ENCODE data around the gene CCHCR1.

CCHCR1 gene

GRCh38 chr6:31120151-31120915 lies 37.3 kb downstream of the CCHCR1 start, which contains the start of gene CDSN:
Gene CDSN, minus strand, starts transcription at chr6:31120446. Its CDS starts 27 bp downstream, at chr6:31120419.
- no peak within 1 kb of the TSS for H3K4ac ChIP-seq (ENCODE audit: low read depth, low read length)
- peaks cover 1% of the 10 kb centered on the region for H3K9me3 ChIP-seq (ENCODE audit: insufficient read depth, low read depth, low read length)
- no peak within 1 kb of the TSS for H4K12ac ChIP-seq (ENCODE audit: low read depth, low read length)
- no peak within 1 kb of the TSS for H2BK120ac ChIP-seq (ENCODE audit: insufficient read depth, low read length, poor library complexity)
- H3K4me1 ChIP-seq (ENCODE audit: control insufficient read depth in 1 of 2, insufficient read depth in 2 of 2, low read length in 2 of 2) = peaks cover 0 to 2% of the 10 kb centered on the region in 2 experiments
- WGBS (ENCODE audit: extremely low coverage, insufficient coverage, insufficient read length) = no CpG with 5 or more reads among the region's 26 CpGs
- H2AFZ ChIP-seq (ENCODE audit: insufficient read depth, low read length, poor library complexity) = no peak within 1 kb of the TSS
- no peak within 1 kb of the TSS for H4K8ac ChIP-seq (ENCODE audit: low read depth, low read length)
- no peak within 1 kb of the TSS for H3K4me2 ChIP-seq (ENCODE audit: low read length)
- no peak within 1 kb of the TSS for H3K18ac ChIP-seq (ENCODE audit: low read length)
- no peak within 1 kb of the TSS for H2BK5ac ChIP-seq (ENCODE audit: low read depth, low read length, poor library complexity)
- H3K79me2 ChIP-seq (ENCODE audit: control insufficient read depth, insufficient read depth, low read length, poor library complexity) = no peaks in the 10 kb centered on the region
- H2BK12ac ChIP-seq (ENCODE audit: low read length) = no peak within 1 kb of the TSS
- H3K27ac ChIP-seq (ENCODE audit: low read depth, low read length) = no peak within 1 kb of the TSS
- no peaks in the 10 kb centered on the region for H3K36me3 ChIP-seq (ENCODE audit: control insufficient read depth in 1 of 2, insufficient read depth in 2 of 2, low read length in 2 of 2)
- H3K27me3 ChIP-seq (ENCODE audit: insufficient read depth, low read length) = no peaks in the 10 kb centered on the region
- H3K14ac ChIP-seq (ENCODE audit: low read length) = no peak within 1 kb of the TSS
- H3K23ac ChIP-seq (ENCODE audit: low read length) = no peak within 1 kb of the TSS
- H2AK5ac ChIP-seq (ENCODE audit: low read length) = no peak within 1 kb of the TSS
- H4K91ac ChIP-seq (ENCODE audit: low read depth, low read length) = no peak within 1 kb of the TSS
- no peak for DNase-seq
- no peak within 1 kb of the TSS for H3K9ac ChIP-seq (ENCODE audit: low read length)
- H3K4me3 ChIP-seq (ENCODE audit: low read depth, low read length) = no peak within 1 kb of the TSS
- no peaks in the 10 kb centered on the region for H3K79me1 ChIP-seq (ENCODE audit: low read length)

GRCh38 chr6:31118178-31118577 lies 39.4 kb downstream of the CCHCR1 start:
- no peak overlapping the region for H3K4ac ChIP-seq (ENCODE audit: low read depth, low read length)

DNA sequence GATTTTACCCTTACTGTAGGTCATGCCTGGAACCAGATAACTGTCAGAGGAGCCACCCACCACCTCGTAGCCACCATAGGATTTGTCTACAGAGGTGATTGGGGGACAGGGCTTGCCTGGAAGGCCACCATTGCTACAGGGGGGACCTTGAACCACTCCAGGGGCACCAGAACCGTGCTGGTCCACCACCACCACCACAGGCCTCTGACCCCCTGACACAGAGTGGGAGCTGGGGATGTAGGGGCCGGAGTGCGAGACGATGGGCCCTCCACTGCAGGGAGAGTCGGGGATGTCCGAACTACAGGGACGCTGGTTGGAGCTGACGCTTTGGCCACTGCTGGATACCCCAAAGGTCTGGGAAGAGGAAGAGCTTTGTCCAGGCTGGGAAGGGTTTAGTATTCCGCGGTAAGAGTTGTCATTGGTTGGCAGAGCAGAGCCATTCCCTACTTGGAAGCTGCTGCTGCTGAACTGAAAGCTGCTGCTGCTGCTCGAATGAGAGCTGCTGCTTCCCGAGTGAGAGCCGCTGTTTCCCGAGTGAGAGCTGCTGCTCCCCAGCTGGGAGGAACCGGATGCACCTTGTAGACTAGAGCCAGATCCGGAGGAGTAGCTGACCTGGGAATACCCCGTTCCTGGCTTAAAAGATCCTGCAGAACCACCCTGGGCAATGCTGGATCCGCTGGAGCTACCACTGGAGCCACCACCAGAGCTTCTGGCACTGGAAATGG lies 40.8 kb downstream of the CCHCR1 start:
- no peak overlapping the region for H3K4me2 ChIP-seq (ENCODE audit: low read length)
- no peak overlapping the region for H3K14ac ChIP-seq (ENCODE audit: low read length)
- no peak overlapping the region for H3K4me3 ChIP-seq (ENCODE audit: low read depth, low read length)
- H2AK5ac ChIP-seq (ENCODE audit: low read length) = no peak overlapping the region
- no peaks in the 10 kb centered on the region for H3K27me3 ChIP-seq (ENCODE audit: insufficient read depth, low read length)
- H3K27ac ChIP-seq (ENCODE audit: low read depth, low read length) = no peak overlapping the region
- no peak overlapping the region for H4K12ac ChIP-seq (ENCODE audit: low read depth, low read length)
- H3K4ac ChIP-seq (ENCODE audit: low read depth, low read length) = no peak overlapping the region
- no peak overlapping the region for H2BK12ac ChIP-seq (ENCODE audit: low read length)
- no peak overlapping the region for H2BK120ac ChIP-seq (ENCODE audit: insufficient read depth, low read length, poor library complexity)
- no peaks in the 10 kb centered on the region for H3K79me1 ChIP-seq (ENCODE audit: low read length)
- H3K4me1 ChIP-seq (ENCODE audit: control insufficient read depth in 1 of 2, insufficient read depth in 2 of 2, low read length in 2 of 2) = peaks cover 9 to 14% of the 10 kb centered on the region in 2 experiments
- no peak overlapping the region for H4K8ac ChIP-seq (ENCODE audit: low read depth, low read length)
- H3K23ac ChIP-seq (ENCODE audit: low read length) = no peak overlapping the region
- H3K9ac ChIP-seq (ENCODE audit: low read length) = no peak overlapping the region
- H3K18ac ChIP-seq (ENCODE audit: low read length) = no peak overlapping the region
- no peaks in the 10 kb centered on the region for H3K36me3 ChIP-seq (ENCODE audit: control insufficient read depth in 1 of 2, insufficient read depth in 2 of 2, low read length in 2 of 2)
- WGBS (ENCODE audit: extremely low coverage, insufficient coverage, insufficient read length) = no CpG with 5 or more reads among the region's 19 CpGs
- H3K79me2 ChIP-seq (ENCODE audit: control insufficient read depth, insufficient read depth, low read length, poor library complexity) = no peaks in the 10 kb centered on the region
- no peak overlapping the region for H2AFZ ChIP-seq (ENCODE audit: insufficient read depth, low read length, poor library complexity)
- peaks cover 1% of the 10 kb centered on the region for H3K9me3 ChIP-seq (ENCODE audit: insufficient read depth, low read depth, low read length)
- H4K91ac ChIP-seq (ENCODE audit: low read depth, low read length) = no peak overlapping the region
- no peak overlapping the region for H2BK5ac ChIP-seq (ENCODE audit: low read depth, low read length, poor library complexity)
- no peak for DNase-seq

More at GRCh38 chr6:31118178-31118577, 39.4 kb downstream of the CCHCR1 start:
- Histone ChIP-seq H4K8ac (ENCODE audit: low read depth, low read length) (no peak overlapping the region), H3K14ac (ENCODE audit: low read length) (no peak overlapping the region), H3K18ac (ENCODE audit: low read length) (no peak overlapping the region), H3K4me1 (ENCODE audit: control insufficient read depth in 1 of 2, insufficient read depth in 2 of 2, low read length in 2 of 2) (peaks cover 9 to 14% of the 10 kb centered on the region in 2 experiments), H2BK120ac (ENCODE audit: insufficient read depth, low read length, poor library complexity) (no peak overlapping the region), H3K79me2 (ENCODE audit: control insufficient read depth, insufficient read depth, low read length, poor library complexity) (no peaks in the 10 kb centered on the region), H3K27me3 (ENCODE audit: insufficient read depth, low read length) (no peaks in the 10 kb centered on the region), H3K23ac (ENCODE audit: low read length) (no peak overlapping the region), H2BK12ac (ENCODE audit: low read length) (no peak overlapping the region), H2BK5ac (ENCODE audit: low read depth, low read length, poor library complexity) (no peak overlapping the region), H3K9me3 (ENCODE audit: insufficient read depth, low read depth, low read length) (peaks cover 1% of the 10 kb centered on the region), H2AK5ac (ENCODE audit: low read length) (no peak overlapping the region), H4K12ac (ENCODE audit: low read depth, low read length) (no peak overlapping the region), H3K4me2 (ENCODE audit: low read length) (no peak overlapping the region), H3K4me3 (ENCODE audit: low read depth, low read length) (no peak overlapping the region), H2AFZ (ENCODE audit: insufficient read depth, low read length, poor library complexity) (no peak overlapping the region), H3K9ac (ENCODE audit: low read length) (no peak overlapping the region), H3K27ac (ENCODE audit: low read depth, low read length) (no peak overlapping the region), H3K36me3 (ENCODE audit: control insufficient read depth in 1 of 2, insufficient read depth in 2 of 2, low read length in 2 of 2) (no peaks in the 10 kb centered on the region), H4K91ac (ENCODE audit: low read depth, low read length) (no peak overlapping the region), H3K79me1 (ENCODE audit: low read length) (no peaks in the 10 kb centered on the region)
- no CpG with 5 or more reads among the region's 7 CpGs for WGBS (ENCODE audit: extremely low coverage, insufficient coverage, insufficient read length)
- DNase-seq = no peak

DNA sequence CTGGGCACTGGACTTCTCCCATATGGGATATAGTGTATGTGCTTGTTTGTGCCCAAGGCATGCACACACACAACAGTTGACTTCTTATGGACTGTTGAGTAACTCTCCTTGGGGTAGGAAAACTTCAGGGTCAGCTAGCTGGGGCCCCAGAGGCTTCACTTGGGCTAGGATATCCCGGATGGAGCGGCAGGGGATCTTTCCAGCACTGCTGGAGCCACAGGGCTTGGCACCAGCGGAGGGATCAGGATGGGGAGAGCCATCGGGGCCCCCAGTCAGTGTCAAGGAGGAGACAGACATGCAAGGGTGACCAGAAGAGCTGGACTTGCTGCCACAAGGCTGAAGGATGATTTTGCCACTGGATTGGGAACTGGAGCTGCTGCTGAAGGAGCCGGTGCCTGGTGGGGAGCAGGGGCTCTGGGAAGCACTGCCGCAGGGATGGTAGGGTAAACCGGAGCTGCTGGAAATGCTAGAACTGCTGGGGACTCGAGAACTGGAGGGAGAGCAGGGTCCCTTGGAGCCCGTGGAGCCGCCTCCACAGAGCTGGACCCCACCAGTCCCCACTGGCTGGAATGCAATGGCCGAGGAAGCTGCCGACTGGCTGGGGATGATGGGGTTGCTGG lies 41.6 kb downstream of the CCHCR1 start:
- no peak overlapping the region for H3K4ac ChIP-seq (ENCODE audit: low read depth, low read length)
- no peaks in the 10 kb centered on the region for H3K79me2 ChIP-seq (ENCODE audit: control insufficient read depth, insufficient read depth, low read length, poor library complexity)
- no peaks in the 10 kb centered on the region for H3K36me3 ChIP-seq (ENCODE audit: control insufficient read depth in 1 of 2, insufficient read depth in 2 of 2, low read length in 2 of 2)
- no peak for DNase-seq
- no peak overlapping the region for H3K4me2 ChIP-seq (ENCODE audit: low read length)
- no peak overlapping the region for H2BK120ac ChIP-seq (ENCODE audit: insufficient read depth, low read length, poor library complexity)
- WGBS (ENCODE audit: extremely low coverage, insufficient coverage, insufficient read length) = no CpG with 5 or more reads among the region's 12 CpGs
- H3K27ac ChIP-seq (ENCODE audit: low read depth, low read length) = no peak overlapping the region
- H4K8ac ChIP-seq (ENCODE audit: low read depth, low read length) = no peak overlapping the region
- no peak overlapping the region for H4K91ac ChIP-seq (ENCODE audit: low read depth, low read length)
- H2BK5ac ChIP-seq (ENCODE audit: low read depth, low read length, poor library complexity) = no peak overlapping the region
- no peak overlapping the region for H2AFZ ChIP-seq (ENCODE audit: insufficient read depth, low read length, poor library complexity)
- H3K4me3 ChIP-seq (ENCODE audit: low read depth, low read length) = no peak overlapping the region
- H4K12ac ChIP-seq (ENCODE audit: low read depth, low read length) = no peak overlapping the region
- peaks cover 1% of the 10 kb centered on the region for H3K9me3 ChIP-seq (ENCODE audit: insufficient read depth, low read depth, low read length)
- no peaks in the 10 kb centered on the region for H3K27me3 ChIP-seq (ENCODE audit: insufficient read depth, low read length)
- no peaks in the 10 kb centered on the region for H3K79me1 ChIP-seq (ENCODE audit: low read length)
- no peak overlapping the region for H2BK12ac ChIP-seq (ENCODE audit: low read length)
- H3K14ac ChIP-seq (ENCODE audit: low read length) = no peak overlapping the region
- no peak overlapping the region for H3K9ac ChIP-seq (ENCODE audit: low read length)
- no peak overlapping the region for H2AK5ac ChIP-seq (ENCODE audit: low read length)
- no peak overlapping the region for H3K18ac ChIP-seq (ENCODE audit: low read length)
- peaks cover 9 to 14% of the 10 kb centered on the region in 2 experiments for H3K4me1 ChIP-seq (ENCODE audit: control insufficient read depth in 1 of 2, insufficient read depth in 2 of 2, low read length in 2 of 2)
- no peak overlapping the region for H3K23ac ChIP-seq (ENCODE audit: low read length)
